ENCODE results near the gene PLCB4.
"Not testable (repeated sequence)": the region's sequence is repeated elsewhere in the genome, so short reads cannot be mapped to it uniquely, and the experiment has no call there.

The PLCB4 gene

DNA sequence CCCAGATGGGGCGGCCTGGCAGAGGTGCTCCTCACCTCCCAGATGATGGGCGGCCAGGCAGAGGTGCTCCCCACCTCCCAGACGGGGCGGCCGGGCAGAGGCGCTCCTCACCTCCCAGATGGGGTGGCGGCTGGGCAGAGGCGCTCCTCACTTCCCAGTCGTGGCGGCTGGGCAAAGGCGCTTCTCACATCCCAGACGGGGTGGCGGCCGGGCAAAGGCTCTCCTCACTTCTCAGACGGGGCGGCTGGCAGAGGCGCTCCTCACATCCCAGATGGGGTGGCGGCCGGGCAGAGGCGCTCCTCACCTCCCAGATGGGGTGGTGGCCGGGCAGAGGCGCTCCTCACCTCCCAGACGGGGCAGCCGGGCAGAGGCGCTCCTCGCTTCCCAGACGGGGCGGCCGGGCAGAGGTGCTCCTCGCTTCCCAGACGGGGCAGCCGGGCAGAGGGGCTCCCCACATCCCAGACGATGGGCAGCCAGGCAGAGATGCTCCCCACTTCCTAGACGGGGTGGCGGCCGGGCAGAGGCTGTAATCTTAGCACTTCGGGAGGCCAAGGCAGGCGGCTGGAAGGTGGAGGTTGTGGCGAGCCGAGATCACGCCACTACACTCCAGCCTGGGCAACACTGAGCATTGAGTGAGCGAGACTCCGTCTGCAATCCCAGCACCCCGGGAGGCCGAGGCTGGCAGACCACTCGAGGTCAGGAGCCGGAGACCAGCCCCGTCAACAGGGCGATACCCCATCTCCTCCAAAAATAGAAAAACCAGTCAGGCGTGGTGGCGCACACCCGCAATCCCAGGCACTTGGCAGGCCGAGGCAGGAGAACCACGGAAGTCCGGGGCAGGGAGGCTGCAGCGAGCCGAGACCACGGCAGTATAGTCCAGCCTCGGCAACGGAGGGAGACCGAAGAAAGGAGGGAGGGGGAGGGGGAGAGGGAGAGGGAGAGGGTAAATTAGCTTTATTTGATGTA lies 316.7 kb downstream of the PLCB4 start:
- DNase-seq: not testable (repeated sequence)

GRCh38 chr20:9388160-9388812 lies 319.4 kb downstream of the PLCB4 start:
- no peak for DNase-seq

DNA sequence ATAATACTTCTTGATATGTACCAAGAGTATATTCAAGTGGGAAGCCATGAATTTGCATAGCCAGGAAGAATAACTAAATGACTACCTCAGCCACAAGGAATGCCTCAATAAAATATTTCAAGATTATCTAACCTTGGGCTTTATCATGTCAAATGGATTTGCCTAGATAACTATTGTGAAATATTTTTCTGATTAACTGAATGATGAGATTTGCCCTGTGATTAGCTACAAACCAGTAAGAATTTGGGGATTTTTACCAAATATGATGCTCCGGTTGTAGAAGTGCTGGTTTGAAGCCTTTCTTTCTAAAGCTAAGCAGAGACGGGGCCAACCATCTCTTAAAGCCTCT lies 319.9 kb downstream of the PLCB4 start:
- no peak for DNase-seq

DNA sequence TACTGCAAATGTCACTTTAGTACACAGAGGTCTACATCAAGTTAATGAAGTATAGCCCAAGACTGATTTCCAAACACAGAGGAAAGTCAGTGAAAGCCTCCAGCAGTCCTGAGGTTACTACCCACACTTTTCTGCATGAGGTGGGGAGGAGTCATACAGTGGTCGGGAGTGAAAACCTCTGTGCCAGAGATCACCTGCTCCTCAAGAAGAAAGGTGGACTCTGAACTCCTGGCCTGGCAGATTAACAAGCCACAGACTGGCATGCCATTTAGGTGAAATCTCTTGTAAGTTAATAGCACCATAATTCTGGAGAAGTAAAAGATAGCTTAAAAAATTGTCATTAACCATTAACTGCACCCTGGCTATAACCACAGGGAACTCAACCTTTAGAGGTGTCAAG lies 320.5 kb downstream of the PLCB4 start:
- no peak for DNase-seq

DNA sequence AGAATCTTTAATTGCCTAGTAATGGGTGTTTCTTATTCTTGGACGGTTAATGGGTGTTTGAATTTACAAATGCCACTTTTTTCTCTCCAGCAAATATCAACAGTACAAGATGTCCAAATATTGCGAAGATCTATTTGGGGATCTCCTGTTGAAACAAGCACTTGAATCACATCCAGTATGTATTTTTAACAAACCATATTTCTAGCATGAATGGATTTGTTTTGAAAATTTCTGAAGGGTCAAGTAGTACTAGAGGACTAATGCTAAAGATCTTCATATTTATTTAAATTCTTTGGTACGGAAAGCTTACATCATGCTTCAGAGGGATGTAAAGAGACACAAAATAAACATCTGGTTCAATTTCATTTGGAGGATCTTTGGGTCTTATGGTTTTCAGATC lies 321.6 kb downstream of the PLCB4 start:
- no peak for DNase-seq

DNA sequence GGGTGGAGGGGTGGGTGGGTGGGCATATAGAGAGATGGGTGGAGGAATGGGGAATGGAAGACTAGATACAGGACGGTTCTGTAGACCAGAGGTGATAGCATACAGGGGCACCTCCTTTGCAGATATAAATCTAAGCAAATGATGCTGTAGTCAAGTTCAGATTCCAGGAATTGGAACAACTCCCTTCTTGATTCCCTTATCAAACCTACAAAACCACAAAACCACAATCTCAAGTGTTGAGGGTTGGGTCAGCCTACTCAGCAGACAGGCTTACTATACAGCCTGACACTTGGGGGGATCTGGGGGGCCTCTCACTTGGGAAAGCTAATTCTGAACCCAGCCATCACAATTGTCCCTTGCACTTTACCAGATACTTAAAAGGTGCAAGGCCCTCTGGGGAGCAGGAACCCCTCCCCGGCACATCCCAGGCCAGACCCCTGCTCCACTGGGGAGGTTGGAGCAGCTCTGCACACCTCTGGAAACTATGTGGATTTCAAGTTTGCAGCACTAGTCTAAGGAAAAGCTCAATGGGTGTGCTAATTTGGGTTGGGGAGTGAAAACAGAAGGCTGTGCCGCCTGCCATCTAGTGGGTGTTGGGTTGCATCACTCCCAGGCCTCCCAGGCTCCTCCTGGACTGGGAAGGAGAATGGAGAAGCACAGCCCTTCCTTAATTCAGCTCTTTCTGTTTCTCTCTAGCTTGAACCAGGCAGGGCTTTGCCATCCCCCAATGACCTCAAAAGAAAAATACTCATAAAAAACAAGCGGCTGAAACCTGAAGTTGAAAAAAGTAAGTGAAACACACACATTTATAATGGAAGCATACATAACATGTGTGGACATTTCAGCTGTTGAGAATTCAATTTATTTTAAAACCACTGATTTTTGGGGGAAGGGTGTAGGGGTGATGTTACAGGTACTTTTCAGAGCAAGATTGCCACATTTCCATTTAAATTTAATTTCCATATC lies 324.3 kb downstream of the PLCB4 start:
- DNase-seq: peak; percentile 38

GRCh38 chr20:9395971-9396370 lies 327.1 kb downstream of the PLCB4 start:
- DNase-seq: no peak

DNA sequence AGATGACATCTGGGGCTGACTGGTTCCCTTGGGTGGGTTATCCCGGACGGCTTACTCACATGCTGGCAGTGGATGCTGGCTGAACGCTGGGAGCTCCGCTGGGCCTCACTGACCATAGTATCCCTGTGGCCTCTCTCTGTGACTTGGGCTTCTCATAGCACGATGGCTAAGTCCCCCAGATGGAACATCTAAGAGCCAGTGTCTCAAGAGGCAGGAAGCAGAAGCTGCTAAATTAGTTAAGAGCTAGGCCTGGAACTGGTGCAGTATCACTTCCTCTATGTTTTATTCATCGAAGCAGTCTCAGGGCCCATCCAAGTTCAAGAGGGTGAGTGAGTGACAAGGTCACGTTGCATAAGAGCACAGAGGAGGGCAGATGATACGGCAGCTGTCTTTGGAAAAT lies 329.0 kb downstream of the PLCB4 start:
- DNase-seq: no peak

DNA sequence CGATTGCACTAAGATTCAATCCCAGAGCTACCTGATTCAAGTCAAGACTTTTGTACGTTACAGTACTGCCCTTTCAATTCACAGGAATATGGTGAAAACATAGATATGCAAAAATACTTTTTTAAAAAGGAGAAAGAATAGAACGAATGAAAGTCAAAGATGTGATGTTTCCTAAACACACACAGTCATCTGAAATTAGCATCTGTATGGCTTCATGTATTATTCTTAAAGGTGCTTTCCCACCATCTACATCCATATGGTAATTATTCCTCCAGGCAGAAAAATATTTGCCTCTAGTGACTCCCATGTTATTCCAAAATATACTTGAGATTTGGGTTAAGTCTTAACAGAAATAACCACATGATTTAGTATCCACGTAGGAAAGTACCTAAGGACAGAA lies 330.0 kb downstream of the PLCB4 start:
- DNase-seq: no peak

DNA sequence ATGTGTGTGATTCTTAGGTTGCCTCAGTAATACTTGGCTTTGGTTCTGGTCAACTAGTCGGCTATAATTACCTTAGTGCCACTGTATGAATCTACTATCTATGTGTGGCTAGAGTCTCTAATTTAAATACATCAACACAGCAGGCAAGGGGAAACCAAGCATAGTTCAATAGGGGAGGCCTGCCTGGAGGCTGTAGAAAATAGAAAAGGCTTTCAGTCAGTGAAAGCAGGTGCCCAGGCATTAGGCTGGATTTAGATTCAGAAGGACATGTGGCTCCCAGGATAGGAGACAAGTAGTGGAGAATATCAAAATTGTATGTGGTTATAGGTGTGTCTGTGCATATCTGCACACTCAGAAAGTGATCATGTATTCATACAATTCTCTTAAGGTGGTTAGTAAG lies 330.4 kb downstream of the PLCB4 start:
- no peak for DNase-seq

GRCh38 chr20:9400171-9401025 lies 331.5 kb downstream of the PLCB4 start:
- no peak for DNase-seq

DNA sequence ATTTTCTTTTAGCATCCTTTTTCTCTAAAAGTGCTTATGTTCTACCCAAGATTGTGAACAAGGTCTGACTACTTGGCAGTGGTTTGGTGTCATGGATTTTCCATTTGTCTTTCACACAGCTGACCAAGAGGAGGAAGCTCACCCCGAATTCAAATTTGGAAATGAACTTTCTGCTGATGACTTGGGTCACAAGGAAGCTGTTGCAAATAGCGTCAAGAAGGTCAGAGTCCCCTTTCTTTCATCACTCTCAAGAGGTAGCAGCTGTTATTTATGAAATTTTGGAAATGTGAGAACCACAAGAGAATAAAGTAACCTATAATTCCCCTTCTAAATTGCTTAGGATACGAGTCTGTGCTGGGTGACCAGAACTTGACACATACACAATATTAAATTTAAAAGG lies 332.5 kb downstream of the PLCB4 start:
- no peak for DNase-seq

DNA sequence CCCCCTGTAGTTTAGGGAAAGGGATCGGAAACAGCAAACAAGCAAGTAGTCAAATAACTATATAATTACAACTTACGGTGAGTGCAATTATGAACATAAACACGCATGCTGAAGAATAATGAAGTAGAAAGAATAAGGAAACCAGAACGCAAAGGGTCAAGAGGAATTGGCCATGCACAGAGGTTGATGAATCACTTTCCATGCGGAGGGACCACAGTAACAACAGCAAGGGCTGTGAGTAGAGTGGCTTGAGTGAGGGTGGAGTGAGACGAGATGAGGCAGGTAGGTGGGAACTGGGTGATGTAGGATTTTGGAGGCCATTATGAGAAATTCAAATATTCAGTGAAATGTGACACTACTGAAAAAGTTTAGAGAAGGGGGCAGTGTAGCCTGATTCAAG lies 333.3 kb downstream of the PLCB4 start:
- no peak for DNase-seq

GRCh38 chr20:9402546-9402945 lies 333.7 kb downstream of the PLCB4 start:
- DNase-seq: no peak

- no peak for DNase-seq
Observed at GRCh38 chr20:9403448-9403847, 334.6 kb downstream of the PLCB4 start.

- DNase-seq: peak; percentile 44
Observed at GRCh38 chr20:9407805-9408421, 339.0 kb downstream of the PLCB4 start.

GRCh38 chr20:9408422-9409300 lies 339.8 kb downstream of the PLCB4 start:
- DNase-seq: no peak

DNA sequence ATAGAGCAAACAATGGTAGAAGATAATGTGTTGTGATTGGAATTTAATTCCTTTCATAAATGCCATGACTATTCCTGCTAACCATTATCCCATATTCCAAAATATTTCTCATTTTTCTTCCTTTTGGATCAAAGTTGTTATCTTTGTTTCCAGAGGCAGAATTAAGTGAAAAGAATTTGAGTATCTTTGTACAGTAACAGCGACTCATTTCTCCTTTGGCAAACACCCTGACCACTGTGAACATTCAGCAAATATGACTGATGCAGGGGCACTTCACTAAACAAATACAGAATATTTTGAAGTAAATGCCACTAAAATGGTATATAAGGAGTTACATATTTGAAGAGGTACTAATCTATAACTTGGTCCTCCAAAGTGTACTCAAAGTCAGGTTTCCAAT lies 340.5 kb downstream of the PLCB4 start:
- DNase-seq: no peak

DNA sequence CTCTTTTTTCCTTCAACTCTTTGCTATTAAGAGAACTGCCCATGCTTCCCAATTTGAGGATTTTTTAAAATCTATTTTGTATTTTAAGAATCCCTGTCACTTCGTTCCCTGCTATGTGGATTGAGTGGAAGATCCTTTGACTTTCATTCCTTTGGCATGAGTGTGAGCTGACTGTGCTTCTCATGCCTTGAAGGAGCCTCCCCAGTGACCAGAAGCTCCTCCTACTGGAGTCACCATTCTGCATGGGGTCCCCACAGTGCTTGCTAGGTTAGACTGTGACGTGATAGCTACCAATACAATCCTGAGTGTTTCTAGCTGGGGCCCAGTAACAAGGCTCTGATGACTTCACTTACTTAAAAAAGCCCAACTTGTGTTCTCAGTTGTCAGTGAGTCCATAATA lies 341.1 kb downstream of the PLCB4 start:
- no peak for DNase-seq

GRCh38 chr20:9411833-9412232 lies 342.9 kb downstream of the PLCB4 start:
- DNase-seq: no peak

GRCh38 chr20:9412309-9412708 lies 343.4 kb downstream of the PLCB4 start:
- DNase-seq: no peak
